K562 (cell line): ENCODE data around the gene SECISBP2. TPM values are rescaled to one million over a fixed set of nuclear protein-coding genes. Genes with fewer than 3 reads are reported as not detected.

Experiments
- ATF1 ChIP-seq, 2 experiments: fragments of 450-650 bp in 1 of 2; IDR thresholded peaks; 2 replicates each; pipeline ENCODE4 v1.6.1; 2016; ENCODE audit warnings: missing compliant biosample characterization in 1 of 2, missing genetic modification characterization in 1 of 2
- CC2D1A ChIP-seq: fragments of 450-650 bp; IDR thresholded peaks from 2 replicates; pipeline ENCODE4 v1.6.1; 2017; ENCODE audit warnings: mild to moderate bottlenecking
- EP300 ChIP-seq: IDR thresholded peaks from 2 replicates; pipeline ENCODE4 v1.6.1; 2012; ENCODE audit warnings: low read length, improper control_type of control experiment
- HDGF ChIP-seq: fragments of 450-650 bp; IDR thresholded peaks from 2 replicates; pipeline ENCODE4 v1.6.1; 2016
- HLTF ChIP-seq: fragments of 450-650 bp; IDR thresholded peaks from 2 replicates; pipeline ENCODE4 v1.6.1; 2016
- HNRNPH1 ChIP-seq: fragments of 200-400 bp; formaldehyde crosslinking; optimal IDR thresholded peaks from 2 replicates; pipeline ENCODE3; 2017; ENCODE audit warnings: low read depth, mild to moderate bottlenecking, low read length, moderate library complexity
- HNRNPUL1 ChIP-seq: fragments of 200-400 bp; formaldehyde crosslinking; IDR thresholded peaks from 2 replicates; pipeline ENCODE4 v1.6.1; 2017; ENCODE audit warnings: low read length
- KHSRP ChIP-seq: fragments of 450-650 bp; IDR thresholded peaks from 2 replicates; pipeline ENCODE4 v1.6.1; 2017
- LEF1 ChIP-seq: fragments of 450-650 bp; IDR thresholded peaks from 2 replicates; pipeline ENCODE4 v1.6.1; 2016; ENCODE audit warnings: mild to moderate bottlenecking
- MBD2 ChIP-seq: sonication (generic); IDR thresholded peaks from 2 replicates; pipeline ENCODE4 v1.6.1; 2016; ENCODE audit warnings: low read depth, borderline replicate concordance
- MECOM ChIP-seq: fragments of 250-450 bp; sonication (Bioruptor Pico); IDR thresholded peaks from 2 replicates; pipeline ENCODE4 v1.8.0; 2022; ENCODE audit warnings: inconsistent platforms
- NR1H2 ChIP-seq: sonication (generic); formaldehyde crosslinking; IDR thresholded peaks from 2 replicates; pipeline ENCODE4 v1.4.0; 2020; ENCODE audit warnings: mild to moderate bottlenecking, missing genetic modification reagents
- PCBP2 ChIP-seq: fragments of 200-400 bp; formaldehyde crosslinking; IDR thresholded peaks from 2 replicates; pipeline ENCODE4 v1.6.1; 2018; ENCODE audit warnings: low read length, low read depth, mild to moderate bottlenecking, moderate library complexity; ENCODE audit not compliant: poor library complexity, severe bottlenecking
- RBM15 ChIP-seq: fragments of 200-400 bp; formaldehyde crosslinking; IDR thresholded peaks from 2 replicates; pipeline ENCODE4 v1.6.1; 2018; ENCODE audit warnings: mild to moderate bottlenecking, low read length, moderate library complexity; ENCODE audit not compliant: insufficient read depth
- RHOXF2B ChIP-seq: fragments of 250-450 bp; sonication (Bioruptor Pico); conservative IDR thresholded peaks from 2 replicates; pipeline ENCODE4 v1.5.1; 2021
- SAFB ChIP-seq: fragments of 200-400 bp; formaldehyde crosslinking; IDR thresholded peaks from 2 replicates; pipeline ENCODE4 v1.6.1; 2017; ENCODE audit warnings: low read depth, low read length, borderline replicate concordance
- SAFB2 ChIP-seq: fragments of 200-400 bp; formaldehyde crosslinking; IDR thresholded peaks from 2 replicates; pipeline ENCODE4 v1.6.1; 2018; ENCODE audit warnings: borderline replicate concordance, low read length, low read depth, moderate library complexity; ENCODE audit not compliant: severe bottlenecking
- SLC30A9 ChIP-seq: fragments of 250-450 bp; sonication (Bioruptor Pico); IDR thresholded peaks from 2 replicates; pipeline ENCODE4 v1.8.0; 2022; ENCODE audit warnings: mild to moderate bottlenecking, moderate library complexity
- TRIM28 ChIP-seq: fragments of 450-650 bp; IDR thresholded peaks from 2 replicates; pipeline ENCODE4 v1.6.1; 2017
- ZBTB17 ChIP-seq: fragments of 450-650 bp; formaldehyde crosslinking; IDR thresholded peaks from 2 replicates; pipeline ENCODE4 v1.4.0; 2020; ENCODE audit warnings: mild to moderate bottlenecking
- ZKSCAN8 ChIP-seq: fragments of 200-800 bp; sonication (Bioruptor generic); IDR thresholded peaks from 2 replicates; pipeline ENCODE4 v1.6.1; 2016; ENCODE audit warnings: missing genetic modification characterization, missing compliant biosample characterization
- ZNF76 ChIP-seq: fragments of 250-450 bp; sonication (Bioruptor Pico); IDR thresholded peaks from 2 replicates; pipeline ENCODE4 v1.4.0; 2020; ENCODE audit warnings: mild to moderate bottlenecking, moderate library complexity, borderline replicate concordance
- ZNF785 ChIP-seq: fragments of 250-450 bp; sonication (Bioruptor Pico); IDR thresholded peaks from 2 replicates; pipeline ENCODE4 v1.4.0; 2020; ENCODE audit warnings: mild to moderate bottlenecking
- polyA plus RNA-seq, 8 experiments: library from polyadenylated mRNA; depleted of rRNA in 4 of 8; stranded (reverse) in 5 of 8; unstranded in 3 of 8; fragments of >200 nt; fragmentation: Nextera tagmentation in 2 of 8; fragmentation: Illumina TruSeq in 1 of 8; extraction: Ambion mirVana in 2 of 8; extraction: Trizol in 1 of 8; gene quantifications; 2 replicates each; pipeline versions ENCODE4 v1.2.1 to v1.2.3, GENCODE V29; 2011 to 2014; ENCODE audit warnings: inconsistent platforms in 1 of 8, missing spikeins in 1 of 8
- total RNA-seq, 7 experiments: library from RNA; depleted of rRNA in 6 of 7; stranded (reverse); fragments of >200 nt in 6 of 7; fragmentation: Illumina TruSeq in 2 of 7; extraction: Trizol in 2 of 7; gene quantifications; 2 replicates each; pipeline versions ENCODE4 v1.2.1 to v1.2.3, GENCODE V29; 2011 to 2021; ENCODE audit warnings: low replicate concordance in 1 of 7
- TF ChIP-seq, protein P1 (sequence below), 2 experiments: fragments of 450-650 bp in 1 of 2; sonication (generic) in 1 of 2; formaldehyde crosslinking in 1 of 2; IDR thresholded peaks in 1 of 2; conservative IDR thresholded peaks in 1 of 2; 2 replicates each; pipeline versions ENCODE4 v1.6.1 to v1.8.1; 2016 to 2023; ENCODE audit warnings: mild to moderate bottlenecking in 2 of 2, moderate library complexity in 2 of 2, inconsistent platforms in 1 of 2, missing genetic modification reagents in 1 of 2
- TF ChIP-seq, protein P2 (sequence below): fragments of 250-450 bp; sonication (Bioruptor Pico); IDR thresholded peaks from 2 replicates; pipeline ENCODE4 v1.8.0; 2021; ENCODE audit warnings: moderate library complexity, mild to moderate bottlenecking, inconsistent platforms
- TF ChIP-seq, protein P3 (sequence below): fragments of 450-650 bp; formaldehyde crosslinking; IDR thresholded peaks from 2 replicates; pipeline ENCODE4 v1.4.0; 2020; ENCODE audit warnings: mild to moderate bottlenecking, moderate library complexity
- TF ChIP-seq, protein P4 (sequence below): fragments of 450-650 bp; conservative IDR thresholded peaks from 2 replicates; pipeline ENCODE4 v1.6.1; 2016; ENCODE audit warnings: missing genetic modification characterization, low read depth, mild to moderate bottlenecking, control low read depth, missing compliant biosample characterization

Gene SECISBP2
- total and polyA plus RNA-seq, 9 of the 15 experiments (the other 6 are each of a cell fraction or from before 2014, with no cell fraction given) = 3.2 to 41.6 (median 26.1) TPM

DNA sequence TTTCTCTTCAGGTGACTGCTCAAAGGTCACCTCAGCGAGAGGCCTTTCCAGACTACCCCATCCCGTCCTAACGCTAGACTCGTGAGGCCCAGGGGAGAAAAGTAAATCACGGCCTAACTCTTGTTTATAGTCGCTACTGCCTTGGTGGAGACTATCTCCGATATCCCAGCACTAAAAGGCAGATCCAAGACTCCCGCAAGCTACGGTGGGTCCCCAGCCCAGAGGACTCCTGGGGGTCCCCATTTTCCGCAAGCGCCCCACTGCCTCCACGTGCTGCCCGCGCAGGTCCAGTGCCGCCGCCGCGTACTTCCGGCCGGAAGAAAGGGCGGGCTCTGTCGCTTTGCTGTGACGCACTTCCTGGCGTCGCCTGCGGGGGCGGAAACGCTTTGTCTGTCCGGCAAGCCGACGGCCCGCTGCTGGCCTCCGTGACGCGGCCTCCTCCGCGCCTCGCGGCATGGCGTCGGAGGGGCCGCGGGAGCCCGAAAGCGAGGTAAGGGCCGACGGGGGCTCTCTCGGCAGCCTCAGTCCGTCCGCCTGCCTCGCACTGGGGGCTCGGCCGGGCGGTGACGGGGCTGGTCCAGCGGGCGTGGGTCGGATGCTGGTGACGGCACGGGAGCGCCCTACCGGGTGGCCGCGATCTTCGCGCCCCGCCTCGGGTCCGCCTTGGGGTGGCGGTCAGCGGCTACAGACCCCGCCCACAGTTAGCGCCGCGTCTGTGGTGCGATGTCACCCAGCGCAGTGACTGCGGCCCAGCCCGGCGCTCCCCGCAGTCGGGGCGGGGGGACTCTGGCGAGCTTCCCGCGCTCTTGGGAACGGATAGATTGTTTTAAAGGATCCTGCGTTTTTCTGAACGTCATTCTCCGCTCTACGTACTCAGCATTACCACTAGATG is at the start of gene SECISBP2 (continued):
- TF ChIP-seq ZKSCAN8 (CRISPR knock-in tag) (no peak), MBD2 (peak; percentile 53; the same call in 1 of the 2 replicates), TRIM28 (no peak), LEF1 (no peak), SAFB (no peak), HNRNPH1 (no peak), HNRNPUL1 (no peak), ZNF785 (CRISPR knock-in tag) (no peak), SAFB2 (no peak), RBM15 (no peak), RHOXF2B (0 out of 2 replicates have a peak, but pooled peaks have one; percentile 39), CC2D1A (no peak), PCBP2 (no peak), MECOM (no peak), ZBTB17 (no peak), EP300 (no peak), NR1H2 (CRISPR knock-in tag) (no peak), ZNF76 (CRISPR knock-in tag) (no peak), HLTF (no peak), ATF1 (CRISPR knock-in tag; IDR thresholded peaks at IDR 0.05) (peak; percentile 92), ATF1 (tag; IDR thresholded peaks at IDR 0.05) (peak; percentile 99), KHSRP (peak; percentile 67; the same call in 1 of the 2 replicates), SLC30A9 (no peak), HDGF (no peak)
- TF ChIP-seq, protein P1, sequence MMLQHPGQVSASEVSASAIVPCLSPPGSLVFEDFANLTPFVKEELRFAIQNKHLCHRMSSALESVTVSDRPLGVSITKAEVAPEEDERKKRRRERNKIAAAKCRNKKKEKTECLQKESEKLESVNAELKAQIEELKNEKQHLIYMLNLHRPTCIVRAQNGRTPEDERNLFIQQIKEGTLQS (IDR thresholded peaks at IDR 0.05) = no peak; the same call in 1 of the 2 replicates
- TF ChIP-seq, protein P1 (CRISPR knock-in tag; conservative IDR thresholded peaks at IDR 0.05) = peak; percentile 85
- TF ChIP-seq, protein P2, sequence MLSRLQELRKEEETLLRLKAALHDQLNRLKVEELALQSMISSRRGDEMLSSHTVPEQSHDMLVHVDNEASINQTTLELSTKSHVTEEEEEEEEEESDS (CRISPR knock-in tag) = no peak
- TF ChIP-seq, protein P3, sequence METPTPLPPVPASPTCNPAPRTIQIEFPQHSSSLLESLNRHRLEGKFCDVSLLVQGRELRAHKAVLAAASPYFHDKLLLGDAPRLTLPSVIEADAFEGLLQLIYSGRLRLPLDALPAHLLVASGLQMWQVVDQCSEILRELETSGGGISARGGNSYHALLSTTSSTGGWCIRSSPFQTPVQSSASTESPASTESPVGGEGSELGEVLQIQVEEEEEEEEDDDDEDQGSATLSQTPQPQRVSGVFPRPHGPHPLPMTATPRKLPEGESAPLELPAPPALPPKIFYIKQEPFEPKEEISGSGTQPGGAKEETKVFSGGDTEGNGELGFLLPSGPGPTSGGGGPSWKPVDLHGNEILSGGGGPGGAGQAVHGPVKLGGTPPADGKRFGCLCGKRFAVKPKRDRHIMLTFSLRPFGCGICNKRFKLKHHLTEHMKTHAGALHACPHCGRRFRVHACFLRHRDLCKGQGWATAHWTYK (CRISPR knock-in tag) = peak; percentile 34; the same call in 1 of the 2 replicates
- TF ChIP-seq, protein P4, sequence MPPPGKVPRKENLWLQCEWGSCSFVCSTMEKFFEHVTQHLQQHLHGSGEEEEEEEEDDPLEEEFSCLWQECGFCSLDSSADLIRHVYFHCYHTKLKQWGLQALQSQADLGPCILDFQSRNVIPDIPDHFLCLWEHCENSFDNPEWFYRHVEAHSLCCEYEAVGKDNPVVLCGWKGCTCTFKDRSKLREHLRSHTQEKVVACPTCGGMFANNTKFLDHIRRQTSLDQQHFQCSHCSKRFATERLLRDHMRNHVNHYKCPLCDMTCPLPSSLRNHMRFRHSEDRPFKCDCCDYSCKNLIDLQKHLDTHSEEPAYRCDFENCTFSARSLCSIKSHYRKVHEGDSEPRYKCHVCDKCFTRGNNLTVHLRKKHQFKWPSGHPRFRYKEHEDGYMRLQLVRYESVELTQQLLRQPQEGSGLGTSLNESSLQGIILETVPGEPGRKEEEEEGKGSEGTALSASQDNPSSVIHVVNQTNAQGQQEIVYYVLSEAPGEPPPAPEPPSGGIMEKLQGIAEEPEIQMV (tag) = no peak
